ENCODE measurements around the gene RPTN. TPM values are rescaled to one million over a fixed set of nuclear protein-coding genes. Genes with fewer than 3 reads are reported as not detected.

Gene RPTN
- total RNA-seq, 1 experiment from 2014 or later, result not detected

DNA sequence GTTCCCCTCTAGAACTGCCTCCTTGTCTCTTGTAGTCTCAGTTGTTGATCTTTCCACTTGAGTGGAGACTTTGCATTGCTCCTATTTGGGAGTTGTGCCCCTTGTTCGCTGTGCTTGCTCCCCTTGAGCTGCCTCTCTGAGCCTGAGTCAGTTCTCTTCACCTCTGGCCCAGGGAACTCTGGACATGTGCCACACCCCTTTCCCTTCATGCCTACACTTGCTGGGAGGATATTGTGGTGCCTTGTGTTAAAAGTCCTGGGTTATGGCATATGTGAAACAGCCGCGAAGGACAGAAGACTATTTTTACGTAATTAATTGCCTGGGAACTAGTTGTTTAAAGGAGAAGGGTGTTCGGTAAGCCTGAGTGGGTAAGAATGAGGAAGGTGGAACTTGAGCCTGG is 32.2 kb upstream of the RPTN start:
- Histone ChIP-seq H3K14ac (ENCODE audit: insufficient read depth, low read length) (no peak overlapping the region), H3K79me1 (ENCODE audit: insufficient read depth, low read depth, low read length, poor library complexity, severe bottlenecking) (no peaks in the 10 kb centered on the region), H3K27me3 (ENCODE audit: insufficient read depth, low read length) (no peaks in the 10 kb centered on the region), H2BK15ac (ENCODE audit: low read depth, low read length) (no peak overlapping the region), H2BK5ac (ENCODE audit: insufficient read length, low read length) (no peak overlapping the region), H3K9me3 (ENCODE audit: control insufficient read depth, low read depth, low read length) (peaks cover 39% of the 10 kb centered on the region), H3K23ac (ENCODE audit: insufficient read length, low read depth, low read length) (no peak overlapping the region), H3K4me2 (ENCODE audit: insufficient read depth, insufficient read length, low read length) (no peak overlapping the region), H3K18ac (ENCODE audit: insufficient read length, low read depth, low read length) (no peak overlapping the region), H2BK120ac (ENCODE audit: low read depth, low read length, poor library complexity, severe bottlenecking) (no peak overlapping the region), H4K8ac (replicated peaks; ENCODE audit: insufficient read length, low read depth, low read length) (no peak overlapping the region), H4K20me1 (ENCODE audit: control insufficient read depth, insufficient read depth, insufficient read length) (no peaks in the 10 kb centered on the region), H3K27ac (ENCODE audit: insufficient read length, low read depth, low read length) (no peak overlapping the region), H2BK12ac (ENCODE audit: insufficient read length, low read depth, low read length) (no peak overlapping the region), H2AK5ac (ENCODE audit: insufficient read length, low read length) (no peak overlapping the region), H4K5ac (ENCODE audit: insufficient read length, low read depth, low read length) (no peak overlapping the region), H3K4me1 (ENCODE audit: insufficient read depth, low read length) (no peaks in the 10 kb centered on the region), H3K79me2 (ENCODE audit: insufficient read depth, low read length) (no peaks in the 10 kb centered on the region), H3K23me2 (ENCODE audit: insufficient read length, low read depth, low read length, poor library complexity, severe bottlenecking) (no peaks in the 10 kb centered on the region), H3K56ac (ENCODE audit: insufficient read length, low read depth, low read length) (no peak overlapping the region), H2AFZ (ENCODE audit: low read length) (no peak overlapping the region), H3K4ac (ENCODE audit: low read depth, low read length) (no peak overlapping the region), H3T11ph (ENCODE audit: low read length) (no peak overlapping the region), H3K9ac (ENCODE audit: extremely low read depth, insufficient read length, low read length) (no peak overlapping the region), H4K91ac (ENCODE audit: insufficient read length, low read depth, low read length) (no peak overlapping the region), H2BK20ac (ENCODE audit: low read depth, low read length, poor library complexity, severe bottlenecking) (no peak overlapping the region)
- Mint-ChIP-seq H3K9me3 (peaks cover 69 to 84% of the 10 kb centered on the region in 2 experiments), H3K4me1 (no peaks in the 10 kb centered on the region), H3K27me3 (ENCODE audit: low read depth) (no peaks in the 10 kb centered on the region), H3K36me3 (ENCODE audit: insufficient read depth in 1 of 3, low read depth in 3 of 3) (peaks cover 0 to 8% (median 3%) of the 10 kb centered on the region in 3 experiments; a peak in 5 of 7 replicates), H3K4me3 (no peak overlapping the region), H3K27ac (no peak overlapping the region)
- TF ChIP-seq, protein P1, sequence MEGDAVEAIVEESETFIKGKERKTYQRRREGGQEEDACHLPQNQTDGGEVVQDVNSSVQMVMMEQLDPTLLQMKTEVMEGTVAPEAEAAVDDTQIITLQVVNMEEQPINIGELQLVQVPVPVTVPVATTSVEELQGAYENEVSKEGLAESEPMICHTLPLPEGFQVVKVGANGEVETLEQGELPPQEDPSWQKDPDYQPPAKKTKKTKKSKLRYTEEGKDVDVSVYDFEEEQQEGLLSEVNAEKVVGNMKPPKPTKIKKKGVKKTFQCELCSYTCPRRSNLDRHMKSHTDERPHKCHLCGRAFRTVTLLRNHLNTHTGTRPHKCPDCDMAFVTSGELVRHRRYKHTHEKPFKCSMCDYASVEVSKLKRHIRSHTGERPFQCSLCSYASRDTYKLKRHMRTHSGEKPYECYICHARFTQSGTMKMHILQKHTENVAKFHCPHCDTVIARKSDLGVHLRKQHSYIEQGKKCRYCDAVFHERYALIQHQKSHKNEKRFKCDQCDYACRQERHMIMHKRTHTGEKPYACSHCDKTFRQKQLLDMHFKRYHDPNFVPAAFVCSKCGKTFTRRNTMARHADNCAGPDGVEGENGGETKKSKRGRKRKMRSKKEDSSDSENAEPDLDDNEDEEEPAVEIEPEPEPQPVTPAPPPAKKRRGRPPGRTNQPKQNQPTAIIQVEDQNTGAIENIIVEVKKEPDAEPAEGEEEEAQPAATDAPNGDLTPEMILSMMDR (conservative IDR thresholded peaks at IDR 0.05), result no peak
- no peak for DNase-seq
- no CpG with 5 or more reads among the region's 5 CpGs for WGBS (ENCODE audit: extremely low coverage, insufficient read length, low lambda C conversion rate)

Data from H9 (cell line).